GM19099 (cell line): ENCODE results near the gene PLA2G4E.

Experiments used
- POLR2A ChIP-seq: IDR thresholded peaks from 3 replicates; pipeline ENCODE4 v1.6.1; 2011; ENCODE audit warnings: low read depth; ENCODE audit not compliant: insufficient read length; ENCODE audit errors: extremely low read depth

Gene PLA2G4E, protein sequence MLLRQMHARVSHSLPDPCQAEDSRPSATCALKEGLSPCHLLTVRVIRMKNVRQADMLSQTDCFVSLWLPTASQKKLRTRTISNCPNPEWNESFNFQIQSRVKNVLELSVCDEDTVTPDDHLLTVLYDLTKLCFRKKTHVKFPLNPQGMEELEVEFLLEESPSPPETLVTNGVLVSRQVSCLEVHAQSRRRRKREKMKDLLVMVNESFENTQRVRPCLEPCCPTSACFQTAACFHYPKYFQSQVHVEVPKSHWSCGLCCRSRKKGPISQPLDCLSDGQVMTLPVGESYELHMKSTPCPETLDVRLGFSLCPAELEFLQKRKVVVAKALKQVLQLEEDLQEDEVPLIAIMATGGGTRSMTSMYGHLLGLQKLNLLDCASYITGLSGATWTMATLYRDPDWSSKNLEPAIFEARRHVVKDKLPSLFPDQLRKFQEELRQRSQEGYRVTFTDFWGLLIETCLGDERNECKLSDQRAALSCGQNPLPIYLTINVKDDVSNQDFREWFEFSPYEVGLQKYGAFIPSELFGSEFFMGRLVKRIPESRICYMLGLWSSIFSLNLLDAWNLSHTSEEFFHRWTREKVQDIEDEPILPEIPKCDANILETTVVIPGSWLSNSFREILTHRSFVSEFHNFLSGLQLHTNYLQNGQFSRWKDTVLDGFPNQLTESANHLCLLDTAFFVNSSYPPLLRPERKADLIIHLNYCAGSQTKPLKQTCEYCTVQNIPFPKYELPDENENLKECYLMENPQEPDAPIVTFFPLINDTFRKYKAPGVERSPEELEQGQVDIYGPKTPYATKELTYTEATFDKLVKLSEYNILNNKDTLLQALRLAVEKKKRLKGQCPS

DNA sequence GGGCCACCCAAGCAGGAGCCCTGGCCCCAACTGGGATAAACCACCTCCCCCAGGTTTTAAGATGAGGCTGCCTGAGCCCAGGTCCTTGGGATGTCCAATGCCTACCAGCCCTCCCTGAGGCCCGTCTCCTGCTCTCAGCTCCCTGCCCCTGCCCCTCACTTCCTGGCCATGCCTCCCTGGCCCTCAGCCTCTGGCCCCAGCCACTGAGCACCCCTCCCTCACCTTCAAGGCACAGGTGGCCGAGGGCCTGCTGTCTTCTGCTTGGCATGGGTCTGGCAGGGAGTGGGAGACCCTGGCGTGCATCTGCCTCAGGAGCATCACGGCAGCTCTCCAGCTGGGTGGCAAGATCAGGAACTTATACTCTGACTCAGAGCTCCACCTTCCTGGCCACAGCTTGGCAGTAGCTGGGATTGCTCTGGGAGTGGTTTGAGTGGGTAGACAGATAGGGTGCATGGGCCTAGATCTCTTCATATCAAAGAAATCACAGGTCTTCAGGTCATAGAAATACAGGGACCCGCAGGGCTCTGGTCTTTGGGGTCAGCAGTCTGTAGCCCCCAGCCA, at the start of gene PLA2G4E:
PLA2G4E (minus strand) TSS at position 330 of the 561 bp plus-strand sequence; CDS start at position 318, 12 bp downstream.
- TF ChIP-seq POLR2A = no peak

DNA sequence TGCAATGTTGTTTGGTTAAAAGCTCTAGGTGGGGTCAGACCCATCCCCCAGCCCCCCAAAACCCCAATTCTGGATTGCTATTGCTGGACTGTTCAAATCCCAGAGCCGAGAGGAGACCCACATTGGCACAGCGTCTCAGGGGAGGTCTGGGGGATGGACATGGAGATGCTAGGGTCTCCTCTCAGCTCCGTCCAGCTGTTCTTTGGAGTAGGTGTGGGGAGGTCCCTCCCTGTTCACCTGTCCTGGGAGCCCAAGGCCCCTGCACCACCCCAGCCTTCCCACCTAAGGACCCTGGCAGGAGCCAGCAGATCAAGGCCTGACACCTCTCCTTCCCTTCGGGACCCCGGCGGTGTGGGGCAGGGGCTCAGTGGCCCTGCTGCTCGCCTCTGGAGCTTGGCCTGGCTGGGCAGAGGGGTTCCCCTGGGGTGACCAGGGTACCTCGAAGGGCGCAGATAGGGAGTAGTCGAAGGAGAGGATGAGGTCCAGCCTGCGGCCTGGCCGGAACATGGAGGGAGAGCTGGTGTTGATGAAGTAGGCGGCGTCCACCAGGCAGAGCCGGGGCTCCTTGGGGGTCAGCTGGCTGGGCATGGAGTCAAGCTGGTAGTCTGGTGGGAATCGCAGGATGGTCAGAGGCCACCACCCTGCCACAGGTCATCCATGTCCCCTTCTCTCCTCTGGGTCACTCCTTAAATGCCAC, 49.6 kb upstream of the PLA2G4E start:
- TF ChIP-seq POLR2A = no peak

DNA sequence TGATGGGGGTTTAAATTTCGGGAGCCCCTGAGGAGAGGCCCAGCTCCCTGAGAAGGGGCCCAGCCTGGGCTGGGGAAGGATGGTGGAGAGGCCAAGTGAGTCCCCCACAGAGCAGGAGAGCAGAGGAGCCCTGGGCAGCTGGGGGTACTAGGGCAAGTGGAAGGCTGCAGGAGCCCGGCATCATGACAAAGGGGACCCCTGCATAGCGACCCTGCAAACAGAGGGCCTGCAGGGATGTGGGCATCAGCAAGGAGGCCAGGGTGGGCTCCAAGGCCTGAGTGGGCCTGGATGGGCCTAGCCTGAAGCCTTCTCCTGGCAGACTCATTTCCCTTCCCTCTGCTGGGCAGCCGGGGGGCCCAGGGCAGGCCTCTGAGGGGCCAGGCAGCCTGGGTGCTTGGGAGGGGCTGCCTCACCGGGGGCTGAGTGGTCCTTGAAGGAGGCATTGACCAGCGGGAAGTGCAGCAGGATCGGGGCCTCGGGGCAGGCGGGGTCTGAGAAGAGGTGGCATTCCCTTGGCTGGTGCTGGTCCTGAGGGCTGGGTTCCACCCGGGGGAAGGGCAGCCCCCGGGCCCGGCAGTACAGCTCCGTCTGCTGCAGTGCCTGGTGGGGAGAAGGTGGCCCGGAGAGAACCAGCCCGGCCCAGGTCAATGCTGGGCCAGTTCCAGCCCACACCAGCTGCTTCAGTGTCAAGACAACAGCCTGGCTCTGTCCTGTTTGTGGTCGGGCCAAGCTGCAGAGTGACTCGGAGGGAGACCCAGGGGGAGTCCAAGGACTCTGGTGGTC, 48.8 kb upstream of the PLA2G4E start:
- no peak for TF ChIP-seq POLR2A

DNA sequence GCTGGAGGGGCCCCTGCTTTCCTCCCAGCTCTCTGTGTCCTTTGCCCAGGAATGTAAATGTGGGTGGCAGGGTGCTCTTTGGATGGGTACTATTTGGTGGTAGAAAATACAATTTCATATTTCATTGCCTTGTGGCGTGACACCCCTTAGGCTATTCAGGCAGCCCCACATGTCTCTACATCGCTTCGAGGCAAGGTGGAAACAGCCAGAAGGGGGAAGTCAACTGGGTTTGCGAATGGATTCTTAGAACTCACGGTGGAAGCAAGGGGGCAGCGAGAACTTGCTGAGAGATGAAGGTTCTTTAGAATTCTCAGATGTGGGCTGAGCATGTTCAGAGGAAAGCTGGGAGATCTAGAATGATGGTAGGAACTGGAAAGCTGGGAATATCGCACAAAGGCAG, 48.2 kb upstream of the PLA2G4E start:
- no peak for TF ChIP-seq POLR2A

DNA sequence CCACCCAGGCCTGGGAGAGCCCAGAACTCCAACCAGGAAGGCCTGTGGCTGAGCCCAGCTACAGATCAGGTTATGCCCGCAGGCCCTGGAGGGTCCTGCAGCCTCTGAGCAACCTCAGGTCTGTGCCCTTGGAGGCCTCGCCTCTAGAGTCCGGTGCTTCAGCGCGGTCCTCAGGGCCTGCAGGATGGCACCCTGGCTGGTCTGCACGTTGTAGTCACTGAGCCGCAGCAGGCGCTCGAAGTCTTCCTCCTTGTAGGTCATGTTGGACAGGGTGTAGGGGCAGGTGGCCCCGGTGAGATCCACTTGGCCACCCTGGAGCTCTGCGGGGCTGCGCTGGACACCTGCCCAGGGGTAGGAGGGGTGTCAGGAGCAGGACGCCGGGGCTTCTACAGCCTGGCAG, 47.8 kb upstream of the PLA2G4E start:
- no peak for TF ChIP-seq POLR2A

DNA sequence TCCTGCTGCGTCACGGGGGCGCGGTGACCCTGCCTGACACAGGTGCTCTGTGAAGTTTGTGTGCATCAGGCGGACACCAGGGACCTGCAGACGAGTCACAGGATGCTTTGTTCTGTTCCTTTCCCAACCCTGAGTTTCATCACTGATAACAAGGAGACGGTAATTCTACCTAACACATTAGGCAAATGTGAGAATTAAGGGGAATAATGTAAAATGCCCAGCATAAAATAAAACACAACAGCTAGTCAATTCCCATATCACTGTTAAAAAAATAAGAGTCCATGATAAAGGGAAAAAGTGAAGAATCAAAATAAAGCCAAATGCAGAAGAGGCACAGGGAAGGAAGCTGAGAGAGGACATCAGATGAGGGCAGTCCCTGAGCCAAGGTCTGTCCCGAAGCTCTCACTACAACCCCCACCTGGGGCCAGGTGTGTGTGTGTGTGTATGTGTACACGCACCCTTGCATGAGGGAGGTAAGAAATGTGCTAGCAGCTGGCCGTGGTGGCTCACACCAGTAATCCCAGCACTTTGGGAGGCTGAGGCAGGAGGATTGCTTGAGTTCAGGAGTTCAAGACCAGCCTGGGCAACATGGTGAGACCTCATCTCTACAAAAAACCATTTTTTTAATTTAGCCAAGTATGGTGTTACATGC, 46.0 kb upstream of the PLA2G4E start:
- TF ChIP-seq POLR2A = no peak

DNA sequence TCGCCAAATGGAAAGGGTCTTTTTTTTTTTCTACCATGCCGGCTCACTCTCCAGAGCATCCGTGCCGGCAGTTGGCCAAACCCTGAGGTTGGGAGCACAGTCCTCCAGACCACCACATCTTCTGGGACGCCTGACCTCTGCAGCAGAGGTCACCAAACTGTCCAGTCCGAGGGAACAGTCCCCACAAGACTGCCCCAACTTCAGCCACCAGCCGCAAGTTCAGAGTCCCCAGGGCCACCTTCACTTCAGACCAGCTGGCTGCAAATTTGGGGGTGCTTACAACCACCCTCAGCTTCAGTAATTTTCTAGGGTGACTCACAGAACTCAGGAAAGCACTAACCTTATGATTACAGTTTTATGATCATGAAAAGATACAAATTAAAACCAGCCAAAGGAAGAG, 44.6 kb upstream of the PLA2G4E start:
- TF ChIP-seq POLR2A = no peak

DNA sequence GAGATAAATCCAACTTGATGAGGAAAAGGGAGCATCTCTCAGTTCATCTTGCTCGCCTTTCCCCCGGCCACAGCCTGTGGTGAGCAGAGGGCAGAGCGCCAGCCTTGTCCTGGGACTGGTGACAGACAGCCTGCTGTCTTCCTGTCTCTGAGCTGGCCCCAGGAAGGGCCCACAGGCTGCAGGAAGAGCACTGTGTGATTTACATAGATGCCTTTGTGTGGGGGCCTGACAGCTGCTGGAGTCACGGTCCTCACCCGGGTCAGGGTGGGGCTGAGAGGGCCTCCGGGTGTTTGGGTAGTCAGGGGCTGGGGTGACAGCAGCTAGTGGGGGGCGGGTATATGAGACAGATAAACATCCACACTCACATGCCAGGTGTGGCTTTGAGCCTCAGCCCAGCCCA, 44.2 kb upstream of the PLA2G4E start:
- no peak for TF ChIP-seq POLR2A

DNA sequence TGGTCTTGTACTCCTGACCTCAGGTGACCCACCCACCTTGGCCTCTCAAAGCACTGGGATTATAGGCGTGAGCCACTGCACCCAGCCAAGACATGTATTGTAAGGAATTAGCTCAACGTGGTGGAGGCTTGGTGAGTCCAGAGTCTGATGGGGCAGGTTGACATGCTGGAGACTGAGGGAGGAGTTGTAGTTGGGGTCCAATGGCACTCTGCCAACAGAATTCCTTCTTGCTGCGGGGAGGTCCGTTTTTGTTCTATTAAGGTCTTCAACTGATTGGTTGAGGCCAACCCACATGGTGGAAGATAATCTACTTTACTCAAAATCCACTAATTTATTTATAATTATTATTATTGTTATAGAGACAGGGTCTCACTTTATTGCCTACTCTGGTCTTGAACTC, 43.4 kb upstream of the PLA2G4E start:
- no peak for TF ChIP-seq POLR2A

DNA sequence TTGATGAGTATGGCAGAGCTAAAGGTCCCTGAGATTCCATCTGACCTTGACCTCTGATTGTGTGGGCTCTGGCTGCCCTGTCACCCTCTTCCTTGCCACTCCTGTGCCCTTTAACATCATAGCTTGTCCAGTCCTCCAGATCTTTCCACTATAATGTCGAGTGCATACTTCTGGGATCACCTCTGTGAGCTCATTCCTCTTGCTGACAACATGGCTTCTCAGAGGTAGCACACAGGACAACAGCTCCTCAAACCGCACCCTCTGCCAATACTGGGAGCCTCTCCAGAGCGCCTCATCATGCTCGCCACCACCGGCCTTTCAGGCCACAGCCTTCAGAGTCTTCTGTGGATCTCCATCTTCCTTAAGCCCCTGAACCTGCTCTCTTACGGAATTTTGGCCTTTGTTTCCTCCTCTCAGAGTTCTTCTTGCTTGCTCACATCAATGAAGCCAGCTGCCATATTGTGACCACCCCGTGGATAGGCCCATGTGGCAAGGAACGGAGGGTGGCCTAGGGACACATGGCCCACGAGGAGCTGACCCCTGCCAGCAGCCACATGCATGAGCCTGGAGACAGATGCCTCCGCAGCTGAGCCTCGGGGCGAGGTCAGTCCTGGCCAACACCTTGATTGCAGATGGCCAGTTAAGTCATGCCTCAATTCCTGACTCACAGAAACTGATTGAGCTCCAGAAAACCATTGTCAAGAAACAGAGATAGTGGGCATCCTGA, 42.4 kb upstream of the PLA2G4E start:
- TF ChIP-seq POLR2A = no peak

DNA sequence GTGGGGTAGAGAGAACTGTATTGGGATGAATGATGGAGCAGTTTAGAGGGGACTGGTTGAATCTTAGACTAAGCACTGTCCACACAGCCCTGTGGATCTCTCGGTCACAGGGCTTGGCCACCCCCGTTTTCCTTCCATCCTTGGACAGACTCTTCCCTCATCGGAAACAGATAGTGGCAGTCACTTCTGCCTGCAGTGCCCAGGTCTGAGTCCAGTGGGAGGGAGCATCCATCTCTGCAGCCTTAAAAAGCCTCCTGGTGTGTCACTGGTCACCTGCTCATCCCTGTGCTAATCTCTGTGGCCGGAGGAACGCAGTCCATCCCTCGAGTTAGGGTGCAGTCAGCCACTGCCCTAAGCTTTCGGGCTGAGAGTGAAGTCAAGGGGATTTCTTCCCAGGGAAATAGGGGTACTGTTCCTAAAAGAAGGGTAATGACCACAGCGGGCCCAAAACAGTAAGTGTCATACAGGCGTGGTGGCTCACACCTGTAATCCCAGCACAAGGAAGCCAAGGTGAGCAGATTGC, 41.5 kb upstream of the PLA2G4E start:
- no peak for TF ChIP-seq POLR2A

DNA sequence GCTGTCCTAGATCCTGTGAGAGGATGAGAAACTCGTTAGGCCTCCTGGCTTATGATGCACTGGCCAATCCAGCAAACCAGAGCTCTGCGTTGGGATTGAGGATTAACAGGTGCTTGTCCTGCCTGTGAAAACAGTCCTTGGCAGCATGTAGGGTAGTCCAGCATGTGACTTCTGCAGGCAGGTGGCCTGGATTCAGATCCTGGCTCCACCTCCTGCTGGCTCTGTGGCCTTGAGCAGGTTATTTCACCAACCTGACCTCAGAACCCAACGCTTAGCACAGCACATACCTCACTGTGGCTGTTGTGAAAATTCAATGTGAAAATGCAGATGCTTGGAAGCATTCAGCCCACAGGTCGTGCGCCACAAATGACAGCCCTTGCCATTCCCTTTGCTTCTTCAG, 40.0 kb upstream of the PLA2G4E start:
- no peak for TF ChIP-seq POLR2A

DNA sequence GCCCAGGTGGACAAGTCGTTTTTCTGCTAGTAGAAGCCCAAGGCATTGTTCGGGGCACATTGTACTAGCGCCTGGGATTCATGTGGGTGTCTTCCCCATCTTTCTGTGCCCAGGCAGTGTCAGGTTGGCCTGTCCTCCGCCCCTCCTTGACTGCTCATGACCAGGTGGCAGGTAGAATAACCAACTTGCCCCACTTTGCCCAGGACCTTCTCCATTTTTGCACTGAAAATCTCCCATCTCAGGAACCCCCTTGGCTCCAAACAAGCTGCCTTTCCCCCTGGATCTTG, 39.6 kb upstream of the PLA2G4E start:
- TF ChIP-seq POLR2A = no peak
